ENCODE data around the gene SPNS2.
A peak's percentile ranks its signal among the peaks of the same experiment; 100 is the strongest.

Gene SPNS2

GRCh38 chr17:4480929-4481898, 17.5 kb upstream of the SPNS2 start:
- no peak for DNase-seq (ENCODE audit: low read depth in 2 of 2)

GRCh38 chr17:4482338-4483011, 16.2 kb upstream of the SPNS2 start:
- DNase-seq (ENCODE audit: low read depth in 2 of 2), result no peak

- no peak for DNase-seq (ENCODE audit: low read depth in 2 of 2)
These were observed 15.5 kb upstream of the SPNS2 start for GRCh38 chr17:4483012-4483840.

DNA sequence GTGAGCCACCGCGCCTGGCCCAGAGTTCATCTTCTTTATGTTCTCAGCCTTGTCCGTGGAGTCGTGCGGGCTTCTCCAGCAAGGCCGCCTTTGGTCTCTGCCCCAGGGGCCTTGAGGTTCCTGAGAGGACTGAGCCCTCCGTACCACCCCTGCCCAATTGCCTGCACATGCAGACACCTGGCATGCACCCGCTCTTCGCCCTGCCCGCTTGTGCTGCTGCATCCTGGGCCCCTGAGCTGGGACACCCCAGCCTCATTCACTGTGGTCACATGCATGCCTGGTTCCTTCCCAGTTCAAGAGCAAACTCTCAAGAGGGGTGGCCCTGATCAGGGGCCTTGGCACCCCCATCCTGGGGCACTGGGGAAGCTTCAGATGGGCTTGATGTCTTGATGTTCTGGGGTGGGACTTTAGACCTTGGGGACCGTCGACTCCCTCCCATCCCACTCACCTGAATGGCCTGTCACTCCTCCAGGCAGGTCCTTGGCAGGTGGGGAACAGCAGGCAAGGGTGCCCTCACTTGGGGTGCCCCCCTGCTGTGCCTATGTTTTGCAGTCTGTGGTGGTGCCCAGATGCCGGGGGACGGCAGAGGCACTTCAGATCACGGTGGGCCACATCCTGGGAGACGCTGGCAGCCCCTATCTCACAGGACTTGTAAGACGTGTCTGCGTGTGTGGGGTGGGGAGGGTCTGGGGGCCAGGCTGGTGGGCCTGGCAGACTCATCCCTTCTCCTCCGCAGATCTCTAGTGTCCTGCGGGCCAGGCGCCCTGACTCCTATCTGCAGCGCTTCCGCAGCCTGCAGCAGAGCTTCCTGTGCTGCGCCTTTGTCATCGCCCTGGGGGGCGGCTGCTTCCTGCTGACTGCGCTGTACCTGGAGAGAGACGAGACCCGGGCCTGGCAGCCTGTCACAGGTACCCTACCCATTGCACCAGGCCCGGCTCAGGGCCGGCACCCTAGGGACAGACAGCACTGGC, 12.7 kb upstream of the SPNS2 start:
- peak; percentile 28 to 31 for DNase-seq (ENCODE audit: low read depth in 2 of 2)

DNA sequence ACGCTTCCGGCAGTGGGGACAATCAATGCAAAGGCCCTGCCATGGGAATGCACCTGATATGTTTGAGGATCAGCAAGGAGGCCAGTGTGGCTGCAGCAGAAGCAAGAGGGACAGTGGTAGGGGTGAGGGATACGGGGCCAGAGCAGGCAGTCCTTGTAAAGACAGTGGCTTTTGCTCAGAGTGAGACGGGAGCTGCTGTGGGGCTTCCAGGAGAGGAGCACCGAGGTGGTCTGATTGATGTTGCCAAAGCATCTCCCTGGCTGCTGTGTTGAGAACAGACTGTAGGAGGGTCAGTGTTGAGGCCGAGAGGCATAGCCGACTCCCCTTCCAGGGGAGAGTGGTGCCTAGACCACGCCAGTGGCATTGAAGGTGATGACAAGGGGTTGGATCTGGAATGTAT, 11.4 kb upstream of the SPNS2 start:
- no peak for DNase-seq (ENCODE audit: low read depth in 2 of 2)

DNA sequence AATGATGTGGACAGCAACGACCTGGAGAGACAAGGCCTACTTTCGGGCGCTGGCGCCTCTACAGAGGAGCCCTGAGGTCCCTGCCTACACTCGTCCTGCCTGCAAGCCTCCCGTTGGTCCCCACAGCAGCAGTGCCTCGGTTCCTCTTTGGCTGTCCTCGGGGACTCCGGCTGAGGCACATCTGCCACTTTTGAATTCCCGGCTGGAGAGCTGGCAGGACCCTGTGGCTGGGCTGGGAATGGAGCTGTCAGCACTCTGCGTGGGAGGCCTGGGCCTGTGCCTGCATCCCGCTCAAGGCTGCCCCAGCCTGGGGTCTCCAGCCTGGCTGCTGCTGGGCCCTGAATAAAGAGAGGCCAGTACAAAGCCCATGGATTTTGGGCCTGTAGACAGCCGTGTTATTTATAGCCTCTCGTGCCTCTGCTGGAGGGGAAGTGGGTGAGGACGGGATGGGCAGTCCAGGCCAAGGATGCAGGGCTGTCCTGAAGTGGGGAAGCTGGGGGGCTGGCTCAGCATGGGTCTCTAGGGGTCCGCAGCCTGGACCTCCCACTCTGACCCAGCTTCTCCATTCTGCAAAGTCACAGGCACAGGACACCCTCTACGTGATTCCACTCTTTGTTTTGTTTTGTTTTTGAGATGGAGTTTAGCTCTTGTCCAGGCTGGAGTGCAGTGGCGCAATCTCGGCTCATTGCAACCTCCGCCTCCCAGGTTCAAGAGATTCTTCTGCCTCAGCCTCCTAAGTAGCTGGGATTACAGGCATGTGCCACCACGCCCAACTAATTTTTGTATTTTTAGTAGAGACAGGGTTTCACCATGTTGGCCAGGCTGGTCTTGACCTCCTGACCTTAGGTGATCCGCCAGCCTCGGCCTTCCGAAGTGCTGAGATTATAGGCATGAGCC, 10.6 kb upstream of the SPNS2 start:
- DNase-seq (ENCODE audit: low read depth in 2 of 2), result no peak

- no peak for DNase-seq (ENCODE audit: low read depth in 2 of 2)
These were observed 9.6 kb upstream of the SPNS2 start for GRCh38 chr17:4488989-4489595.

GRCh38 chr17:4490109-4490591, 8.5 kb upstream of the SPNS2 start:
- no peak for DNase-seq (ENCODE audit: low read depth in 2 of 2)

GRCh38 chr17:4490637-4491061, 8.0 kb upstream of the SPNS2 start:
- DNase-seq (ENCODE audit: low read depth in 2 of 2), result no peak

- no peak for DNase-seq (ENCODE audit: low read depth in 2 of 2)
These were observed 5.7 kb upstream of the SPNS2 start for GRCh38 chr17:4492721-4493561.

- no peak for DNase-seq (ENCODE audit: low read depth in 2 of 2)
These were observed 1.4 kb upstream of the SPNS2 start for GRCh38 chr17:4497101-4497824.

GRCh38 chr17:4499431-4500190, 930 bp downstream of the SPNS2 start:
- DNase-seq (ENCODE audit: low read depth in 2 of 2), result no peak

DNA sequence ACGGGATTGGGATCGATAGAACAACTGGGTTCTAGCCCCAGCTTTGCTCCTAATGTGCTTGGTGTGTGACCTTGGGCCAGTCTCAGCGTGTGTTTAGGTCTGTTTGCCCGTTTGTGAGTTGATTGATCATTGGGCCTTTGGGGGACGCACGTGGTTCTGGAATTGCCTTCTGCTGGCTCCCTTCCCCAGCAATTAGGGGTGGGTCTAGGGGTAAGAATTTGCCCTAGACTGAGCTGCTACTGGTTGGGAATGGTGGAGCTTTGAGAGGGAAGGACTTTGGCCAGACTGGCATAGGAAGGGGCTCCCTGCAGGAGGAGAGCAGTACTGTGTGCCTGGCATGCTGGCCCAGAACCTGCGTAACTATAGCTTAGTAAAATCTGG, 1.5 kb downstream of the SPNS2 start:
- DNase-seq (ENCODE audit: low read depth in 2 of 2), result no peak

GRCh38 chr17:4501295-4501949, 2.7 kb downstream of the SPNS2 start:
- DNase-seq (ENCODE audit: low read depth in 2 of 2), result no peak

DNA sequence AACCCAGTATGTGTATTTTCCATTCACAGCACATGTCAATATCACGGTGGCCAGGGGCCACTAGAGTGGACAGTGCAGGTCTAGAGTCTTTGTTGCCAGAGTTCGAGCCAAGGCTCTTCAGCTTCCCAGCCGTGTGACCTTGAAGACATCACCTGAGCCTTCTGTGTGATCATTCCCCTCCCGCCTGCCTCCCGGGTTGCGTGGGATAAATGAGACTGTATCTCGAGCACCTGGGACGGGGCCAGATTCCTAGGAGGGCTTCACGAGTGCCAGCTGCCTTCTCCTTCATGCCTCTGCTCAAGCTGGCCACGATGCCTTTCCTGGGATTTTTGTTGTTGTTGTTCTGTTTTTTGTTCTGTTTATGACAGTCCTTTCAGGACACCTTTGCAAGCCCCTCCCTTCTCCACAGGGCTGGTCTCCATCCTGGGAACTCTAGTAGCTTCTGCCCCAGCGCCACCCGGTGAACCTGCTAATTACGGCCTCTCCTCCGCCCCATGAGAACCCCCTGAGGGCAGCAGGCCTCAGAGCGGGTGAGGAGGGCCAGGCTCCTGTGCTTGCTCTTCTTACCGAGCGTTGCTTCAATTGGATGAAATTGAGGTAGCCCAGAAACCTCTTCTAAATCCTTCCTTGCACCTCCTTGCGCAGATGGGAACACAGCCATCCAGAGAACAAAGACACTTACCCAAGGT, 3.9 kb downstream of the SPNS2 start:
- DNase-seq (ENCODE audit: low read depth in 2 of 2), result no peak

All from stimulated activated CD8-positive, alpha-beta memory T cell treated with anti-CD3 and anti-CD28 coated beads, Interleukin-2, amount 100 ng/mL, for 1 hour (primary cell).